Cardiac fibroblast (primary cell): Measurements from ENCODE around the gene STARD3.

Experiments used
- DNase-seq, 2 donors: peaks; one replicate each; pipeline versions ENCODE4 v3.0.0 to v3.0.0-alpha.2; 2010; ENCODE audit warnings: low read depth in 2 of 2
- H3K4me3 ChIP-seq, 2 donors: replicated peaks in 1 of 2; 1 replicate in 1 of 2; 2 replicates in 1 of 2; pipeline ENCODE4 v1.5.1; 2011; ENCODE audit warnings: low read depth in 2 of 2, low read length in 2 of 2, mild to moderate bottlenecking in 2 of 2, moderate library complexity in 1 of 2
- TF ChIP-seq, protein P1 (sequence below): IDR thresholded peaks from one replicate; pipeline ENCODE4 v1.5.1; 2011; ENCODE audit warnings: low read depth, mild to moderate bottlenecking, low read length, inconsistent platforms

Gene STARD3

DNA sequence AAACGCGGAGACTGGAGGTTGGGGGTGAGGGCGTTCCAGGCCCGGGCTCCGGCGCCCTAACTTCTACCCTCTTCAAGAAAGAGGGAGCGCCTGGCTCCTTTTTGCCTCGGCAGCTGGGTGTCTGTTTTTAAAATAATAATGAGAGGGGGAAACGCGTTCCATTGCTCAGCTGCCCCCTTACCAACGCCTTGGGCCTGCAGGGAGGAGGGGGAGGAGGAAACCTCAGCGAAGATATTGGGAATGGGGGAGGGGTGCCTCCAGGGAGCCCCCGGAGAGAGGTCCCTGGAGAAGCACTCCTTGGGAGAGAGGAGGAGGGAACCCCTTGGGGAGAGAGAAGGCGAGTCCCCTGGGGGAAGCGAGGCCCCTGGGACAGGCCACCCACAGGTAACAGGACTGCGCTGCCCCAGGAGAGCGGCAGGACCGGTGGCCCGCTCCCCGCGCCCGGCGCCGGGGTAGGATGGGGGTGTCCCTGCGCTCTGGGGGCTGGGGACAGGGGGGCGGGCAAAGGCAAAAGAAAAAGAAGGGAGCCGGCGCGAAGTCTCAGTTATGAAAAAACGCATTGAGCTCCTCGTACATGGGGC lies 31.9 kb upstream of the STARD3 start:
- H3K4me3 ChIP-seq = no peak overlapping the region
- no peak for DNase-seq
- TF ChIP-seq, protein P1, sequence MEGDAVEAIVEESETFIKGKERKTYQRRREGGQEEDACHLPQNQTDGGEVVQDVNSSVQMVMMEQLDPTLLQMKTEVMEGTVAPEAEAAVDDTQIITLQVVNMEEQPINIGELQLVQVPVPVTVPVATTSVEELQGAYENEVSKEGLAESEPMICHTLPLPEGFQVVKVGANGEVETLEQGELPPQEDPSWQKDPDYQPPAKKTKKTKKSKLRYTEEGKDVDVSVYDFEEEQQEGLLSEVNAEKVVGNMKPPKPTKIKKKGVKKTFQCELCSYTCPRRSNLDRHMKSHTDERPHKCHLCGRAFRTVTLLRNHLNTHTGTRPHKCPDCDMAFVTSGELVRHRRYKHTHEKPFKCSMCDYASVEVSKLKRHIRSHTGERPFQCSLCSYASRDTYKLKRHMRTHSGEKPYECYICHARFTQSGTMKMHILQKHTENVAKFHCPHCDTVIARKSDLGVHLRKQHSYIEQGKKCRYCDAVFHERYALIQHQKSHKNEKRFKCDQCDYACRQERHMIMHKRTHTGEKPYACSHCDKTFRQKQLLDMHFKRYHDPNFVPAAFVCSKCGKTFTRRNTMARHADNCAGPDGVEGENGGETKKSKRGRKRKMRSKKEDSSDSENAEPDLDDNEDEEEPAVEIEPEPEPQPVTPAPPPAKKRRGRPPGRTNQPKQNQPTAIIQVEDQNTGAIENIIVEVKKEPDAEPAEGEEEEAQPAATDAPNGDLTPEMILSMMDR = no peak

DNA sequence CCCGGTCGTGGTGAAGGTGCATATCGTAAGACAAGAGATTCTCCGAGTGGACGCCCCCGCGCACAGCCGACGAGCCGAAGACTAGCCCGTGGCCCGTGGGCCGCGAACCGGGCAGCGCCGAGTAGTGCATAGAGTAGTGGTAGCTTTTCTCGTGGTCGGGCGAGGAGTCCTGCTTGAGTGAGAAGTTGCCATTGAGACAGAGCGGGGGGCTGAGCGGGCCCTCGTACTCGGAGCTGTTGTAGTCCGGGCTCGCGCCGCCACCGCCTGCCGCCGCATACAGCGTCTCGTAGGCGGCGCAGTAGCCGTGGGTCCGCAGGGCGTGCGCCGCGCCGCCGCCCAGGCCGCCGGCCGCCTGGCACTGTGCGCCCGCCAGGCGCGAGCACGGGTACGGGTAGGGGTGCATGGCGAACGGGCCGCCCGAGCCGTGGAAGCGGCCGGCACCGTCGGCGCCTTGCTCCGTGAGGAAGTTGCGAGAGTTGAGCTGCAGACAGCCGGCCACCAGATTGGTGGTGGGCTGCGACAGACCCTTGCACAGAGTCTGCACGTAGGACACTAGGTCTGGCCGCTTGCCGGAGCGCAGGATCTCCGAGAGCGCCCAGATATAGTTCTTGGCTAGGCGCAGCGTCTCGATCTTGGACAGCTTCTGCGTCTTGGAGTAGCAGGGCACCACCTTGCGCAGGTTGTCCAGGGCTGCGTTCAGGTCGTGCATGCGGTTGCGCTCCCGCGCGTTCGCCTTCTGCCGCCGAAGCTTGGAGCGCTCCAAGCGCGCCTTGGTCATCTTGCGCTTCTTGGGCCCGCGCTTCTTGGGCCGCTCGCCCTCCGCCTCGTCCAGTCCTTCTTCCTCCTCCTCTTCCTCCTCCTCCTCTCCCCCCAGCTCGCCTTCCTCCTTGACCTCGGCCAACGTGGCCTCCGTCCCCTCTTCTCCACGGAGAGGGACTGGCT lies 31.2 kb upstream of the STARD3 start:
- DNase-seq = peak in 1 of 2 donors; percentile 36
- TF ChIP-seq, protein P1 = no peak
- H3K4me3 ChIP-seq = no peak overlapping the region

DNA sequence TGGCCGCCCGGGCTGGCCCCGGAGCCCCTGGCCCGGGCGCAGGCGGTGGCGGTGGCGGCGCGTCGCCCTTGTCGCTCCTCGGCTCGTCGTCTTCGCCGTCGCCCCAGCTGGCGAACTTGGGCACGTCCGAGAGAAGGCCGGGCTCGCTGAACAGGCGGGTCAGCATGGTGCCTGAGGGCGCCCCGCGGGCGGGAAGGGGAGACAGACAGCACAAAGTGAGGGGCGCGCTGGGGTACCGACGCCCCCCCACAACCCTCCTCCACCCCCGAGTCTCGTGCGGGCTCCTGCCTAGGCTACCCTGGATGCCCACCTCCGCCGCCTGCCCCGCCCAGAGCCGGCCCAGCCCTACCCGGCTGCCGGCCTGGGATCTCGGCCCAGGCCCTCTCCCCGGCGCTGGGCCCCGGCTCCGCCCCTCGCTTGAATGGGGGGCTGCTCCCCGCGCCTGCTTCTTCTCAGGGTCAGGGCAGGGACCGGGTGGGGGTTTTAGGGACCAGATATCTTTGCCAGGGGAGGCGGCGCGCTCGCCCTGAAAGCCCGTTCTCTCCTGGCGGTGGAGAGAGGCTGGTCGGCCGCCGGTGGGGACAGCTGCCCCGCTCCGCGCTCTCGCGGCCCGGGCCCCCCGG lies 30.4 kb upstream of the STARD3 start:
- no peak overlapping the region for H3K4me3 ChIP-seq
- TF ChIP-seq, protein P1 = no peak
- no peak for DNase-seq

DNA sequence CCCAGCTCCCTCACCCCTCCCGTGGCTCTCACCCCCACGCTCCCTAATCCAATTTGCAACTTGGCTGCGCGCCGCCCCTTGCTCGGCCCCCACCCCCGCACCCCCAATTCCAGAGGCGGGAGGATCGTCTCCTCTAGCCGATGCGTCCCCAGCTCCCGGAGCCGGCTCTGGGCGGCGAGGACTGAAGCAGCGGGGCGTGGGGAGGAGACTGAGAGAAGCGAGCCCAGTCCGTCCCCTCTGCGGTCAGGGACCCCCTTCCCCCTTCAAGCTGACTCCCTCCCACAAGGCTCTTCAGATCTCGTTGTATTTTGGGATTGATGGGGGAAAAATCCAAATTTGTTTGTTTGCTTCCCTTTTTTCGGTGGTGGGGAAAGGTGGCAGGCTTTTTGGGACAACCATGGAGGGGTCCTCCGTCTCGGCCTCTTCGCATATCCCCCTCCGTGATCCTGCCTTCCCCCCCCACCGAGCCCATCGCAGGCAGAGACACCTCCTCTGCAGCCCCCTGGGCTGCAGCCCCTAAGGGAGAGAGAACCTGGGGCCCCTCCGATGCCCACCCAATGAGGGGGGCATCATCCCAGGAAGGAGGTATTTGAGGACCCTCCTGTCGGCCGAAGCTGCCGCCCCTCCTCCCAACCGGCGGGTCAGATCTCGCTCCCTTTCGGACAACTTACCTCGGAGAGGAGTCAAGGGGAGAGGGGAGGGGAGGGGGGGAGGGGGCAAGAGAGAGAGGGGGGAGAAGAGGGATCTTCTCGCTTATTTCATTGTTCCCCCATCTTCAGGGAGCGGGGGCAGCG lies 29.7 kb upstream of the STARD3 start:
- TF ChIP-seq, protein P1 = no peak
- H3K4me3 ChIP-seq = no peak overlapping the region
- DNase-seq = no peak

DNA sequence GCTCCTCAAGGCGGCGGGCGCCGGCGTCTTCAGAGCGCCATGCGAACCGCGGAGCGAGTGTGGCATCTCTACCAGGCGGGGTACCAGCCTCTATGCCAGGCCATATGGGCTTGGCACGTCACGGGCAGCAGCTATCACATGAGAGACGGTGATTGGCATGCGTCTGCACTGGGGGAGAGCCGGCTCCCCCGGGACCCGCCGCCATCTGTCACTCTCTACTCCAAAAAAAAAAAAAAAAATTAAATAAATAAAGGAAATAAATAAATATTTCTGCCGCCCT lies 29.2 kb upstream of the STARD3 start, which contains the start of gene NEUROD2:
Gene NEUROD2, minus strand, starts transcription at position 70 of the 280 bp plus-strand sequence. CDS start 1,321 bp downstream, outside the sequence.
- H3K4me3 ChIP-seq = no peak within 1 kb of the TSS
- TF ChIP-seq, protein P1 = no peak
- no peak for DNase-seq
